NCI-H1930 (cell line): ENCODE measurements around the gene PLA2G12B.
"Not testable (repeated sequence)": the region's sequence is repeated elsewhere in the genome, so short reads cannot be mapped to it uniquely, and the experiment has no call there.

Experiments
- DNase-seq, 2 experiments: peaks; one replicate each; lab custom pipeline; 2025; lab: John Stamatoyannopoulos, UW

Gene PLA2G12B, protein sequence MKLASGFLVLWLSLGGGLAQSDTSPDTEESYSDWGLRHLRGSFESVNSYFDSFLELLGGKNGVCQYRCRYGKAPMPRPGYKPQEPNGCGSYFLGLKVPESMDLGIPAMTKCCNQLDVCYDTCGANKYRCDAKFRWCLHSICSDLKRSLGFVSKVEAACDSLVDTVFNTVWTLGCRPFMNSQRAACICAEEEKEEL

GRCh38 chr10:72954596-72955554, at the start of gene PLA2G12B:
Gene PLA2G12B, minus strand, starts transcription at chr10:72954806. Its CDS starts 121 bp downstream, at chr10:72954685.
- DNase-seq, result no peak

DNA sequence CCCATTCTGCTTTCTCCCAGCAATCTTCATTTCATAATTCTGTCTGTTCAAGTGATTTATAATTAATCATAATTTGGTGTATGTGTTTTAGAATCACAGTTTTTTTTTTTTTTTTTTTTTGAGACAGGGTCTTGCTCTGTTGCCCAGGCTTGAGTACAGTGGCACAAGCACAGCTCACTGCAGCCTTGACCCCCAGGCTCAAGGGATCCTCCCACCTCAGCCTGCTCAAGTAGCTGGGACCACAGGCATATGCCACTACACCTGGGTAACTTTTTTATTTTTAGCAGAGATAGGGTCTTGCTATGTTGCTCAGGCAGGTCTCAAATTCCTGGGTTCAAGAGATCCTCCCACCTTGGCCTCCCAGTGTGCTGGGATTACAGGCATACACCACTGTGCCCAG, 49.2 kb upstream of the PLA2G12B start:
- DNase-seq, result no peak

DNA sequence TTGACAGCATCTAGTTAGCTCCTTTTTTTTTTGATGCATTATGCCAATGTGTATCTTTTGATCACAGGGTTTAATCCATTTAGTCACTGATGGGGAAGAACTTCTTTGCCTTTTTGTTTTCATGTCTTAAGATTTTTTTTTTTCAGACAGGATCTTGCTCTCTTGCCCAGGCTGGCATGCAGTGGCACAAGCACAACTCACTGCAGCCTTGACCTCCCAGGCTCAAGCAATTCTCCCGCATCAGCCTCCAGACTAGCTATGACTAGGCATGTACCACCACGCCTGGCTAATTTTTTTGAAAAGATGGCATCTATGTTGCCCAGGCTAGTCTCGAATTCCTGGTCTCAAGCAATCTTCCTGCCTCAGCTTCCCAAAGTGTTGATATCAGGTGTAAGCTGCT, 46.4 kb upstream of the PLA2G12B start:
- DNase-seq, result no peak

- DNase-seq, result no peak
These were observed 42.5 kb upstream of the PLA2G12B start for GRCh38 chr10:72997099-72997498.

GRCh38 chr10:72995459-72995858, 40.9 kb upstream of the PLA2G12B start:
- DNase-seq, result not testable (repeated sequence)

- not testable (repeated sequence) for DNase-seq
These were observed 35.2 kb upstream of the PLA2G12B start for GRCh38 chr10:72989771-72990170.

DNA sequence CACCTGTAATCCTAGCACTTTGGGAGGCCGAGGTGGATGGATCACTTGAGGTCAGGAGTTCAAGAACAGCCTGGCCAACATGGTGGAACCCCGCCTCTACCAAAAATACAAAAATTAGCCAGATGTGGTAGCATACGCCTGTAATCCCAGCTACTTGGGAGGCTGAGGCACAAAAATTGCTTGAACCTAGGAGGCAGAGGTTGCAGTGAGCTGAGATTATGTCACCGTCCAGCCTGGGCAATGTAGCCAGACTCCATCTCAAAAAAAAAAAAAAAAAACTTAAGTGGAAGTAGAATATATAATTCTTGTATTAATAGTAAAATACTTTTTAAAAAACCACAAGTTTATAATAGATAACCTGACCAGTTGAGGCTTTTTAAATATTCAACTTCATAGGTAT, 30.0 kb upstream of the PLA2G12B start:
- DNase-seq, result not testable (repeated sequence)

DNA sequence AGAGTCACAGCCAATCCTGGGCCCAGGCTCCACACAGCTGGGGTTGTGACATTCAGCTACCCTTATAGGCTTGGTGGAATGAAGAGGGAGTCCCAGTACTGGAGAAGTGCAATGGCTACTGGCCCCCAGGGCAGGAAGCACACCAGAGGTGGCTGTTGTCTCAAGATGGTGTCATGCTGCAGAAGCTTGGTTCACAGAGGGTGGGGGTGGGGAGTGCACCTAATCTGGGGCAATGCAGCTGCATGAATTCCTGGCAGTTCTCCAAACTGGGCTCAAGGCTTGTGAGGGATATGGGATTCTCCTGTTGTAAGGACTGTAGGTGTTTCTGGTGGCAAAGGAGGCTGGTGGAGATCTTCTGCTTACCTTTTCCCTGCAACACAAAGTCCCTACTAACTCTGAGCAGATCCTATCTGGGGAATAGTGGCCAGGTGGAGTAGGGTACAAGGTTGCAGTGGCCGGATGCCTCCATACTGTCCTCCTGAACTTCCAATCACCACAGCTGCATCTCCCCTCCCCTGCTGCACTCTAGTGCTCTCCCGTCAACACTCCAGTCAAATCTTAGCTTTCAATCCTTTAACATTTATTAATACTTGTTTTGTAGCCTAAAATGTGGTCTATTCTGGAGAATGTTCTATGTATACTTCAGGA, 27.4 kb upstream of the PLA2G12B start:
- no peak for DNase-seq

- DNase-seq, result no peak
These were observed 26.6 kb upstream of the PLA2G12B start for GRCh38 chr10:72981028-72981881.

GRCh38 chr10:72980348-72980747, 25.7 kb upstream of the PLA2G12B start:
- DNase-seq, result no peak

- no peak for DNase-seq
These were observed 25.1 kb upstream of the PLA2G12B start for GRCh38 chr10:72979709-72980108.

GRCh38 chr10:72976886-72977285, 22.3 kb upstream of the PLA2G12B start:
- DNase-seq, result no peak

GRCh38 chr10:72956001-72956400, 1.4 kb upstream of the PLA2G12B start:
- no peak for DNase-seq

DNA sequence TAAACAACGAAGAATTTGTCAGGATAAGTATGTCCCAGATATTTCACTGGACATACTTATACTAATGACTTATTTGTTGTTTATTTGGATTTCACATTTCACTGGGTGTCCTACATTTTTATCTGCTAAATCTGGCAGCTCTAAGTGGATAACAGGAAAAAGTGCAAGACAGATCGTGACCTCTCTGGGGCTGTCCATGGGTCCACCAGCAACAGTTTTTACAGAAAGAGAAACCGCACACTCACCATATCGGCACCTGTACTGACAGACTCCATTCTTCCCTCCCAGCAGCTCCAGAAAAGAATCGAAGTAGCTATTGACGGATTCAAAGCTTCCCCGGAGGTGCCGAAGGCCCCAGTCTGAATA, 393 bp downstream of the PLA2G12B start:
- DNase-seq, result no peak

- no peak for DNase-seq
These were observed 919 bp downstream of the PLA2G12B start for GRCh38 chr10:72953687-72954086.

GRCh38 chr10:72952642-72953158, 1.9 kb downstream of the PLA2G12B start:
- no peak for DNase-seq

DNA sequence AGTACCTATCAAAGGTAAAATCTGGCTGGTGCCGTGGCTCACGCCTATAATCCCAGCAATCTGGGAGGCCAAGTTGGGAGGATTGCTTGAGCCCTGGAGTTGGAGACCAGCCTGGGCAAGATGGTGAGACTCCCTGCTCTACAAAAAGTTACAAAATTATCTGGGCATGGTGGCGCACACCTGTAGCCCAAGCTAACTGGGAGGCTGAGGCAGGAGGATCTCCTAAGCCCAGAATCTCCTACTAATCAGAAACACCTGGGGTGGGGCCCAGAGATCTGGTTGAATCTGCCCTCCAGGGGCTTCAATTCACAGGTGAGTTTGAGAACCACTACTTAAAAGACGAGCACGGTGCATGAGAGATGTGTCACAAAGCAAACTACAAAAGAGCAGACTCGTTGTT, 2.4 kb downstream of the PLA2G12B start:
- no peak for DNase-seq

DNA sequence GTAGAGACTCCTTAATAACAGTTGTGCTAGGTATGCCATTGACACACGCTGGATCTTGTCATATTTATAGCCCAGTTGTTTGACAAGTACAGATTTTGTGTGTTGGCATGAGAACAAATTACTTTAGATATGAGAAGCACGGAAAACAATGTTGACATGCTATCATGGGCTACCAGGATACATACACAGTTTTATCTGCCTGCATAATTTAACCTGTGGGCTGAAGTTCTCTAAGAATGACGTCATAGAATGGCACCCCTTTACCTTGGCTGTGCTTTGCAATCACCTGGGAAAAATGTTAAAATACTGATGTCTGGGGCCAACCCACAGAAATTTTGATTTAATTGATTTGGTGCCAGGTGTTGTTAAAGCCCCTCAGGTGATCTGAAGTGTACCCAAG, 2.8 kb downstream of the PLA2G12B start:
- DNase-seq, result no peak

DNA sequence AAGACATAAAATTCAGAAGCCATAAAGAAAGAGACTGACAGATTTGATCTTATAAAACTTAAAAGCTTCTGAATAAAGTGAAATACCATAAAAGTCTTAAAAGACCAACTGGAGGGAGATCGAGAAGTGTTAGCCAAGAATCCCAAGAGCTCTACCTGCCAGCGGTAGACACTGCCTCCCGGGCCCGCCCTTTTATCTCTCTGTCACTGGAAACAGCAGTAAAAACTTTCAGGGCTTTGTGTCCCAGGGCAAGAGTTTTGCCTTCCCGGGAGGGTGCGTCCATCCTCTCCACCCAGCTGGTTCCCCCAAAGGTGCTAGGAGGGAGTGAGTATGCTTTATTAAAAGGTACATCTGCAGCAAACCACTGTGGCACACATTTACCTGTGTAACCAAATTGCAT, 5.8 kb downstream of the PLA2G12B start:
- DNase-seq, result no peak

- DNase-seq, result no peak
These were observed 7.6 kb downstream of the PLA2G12B start for GRCh38 chr10:72946963-72947362.

DNA sequence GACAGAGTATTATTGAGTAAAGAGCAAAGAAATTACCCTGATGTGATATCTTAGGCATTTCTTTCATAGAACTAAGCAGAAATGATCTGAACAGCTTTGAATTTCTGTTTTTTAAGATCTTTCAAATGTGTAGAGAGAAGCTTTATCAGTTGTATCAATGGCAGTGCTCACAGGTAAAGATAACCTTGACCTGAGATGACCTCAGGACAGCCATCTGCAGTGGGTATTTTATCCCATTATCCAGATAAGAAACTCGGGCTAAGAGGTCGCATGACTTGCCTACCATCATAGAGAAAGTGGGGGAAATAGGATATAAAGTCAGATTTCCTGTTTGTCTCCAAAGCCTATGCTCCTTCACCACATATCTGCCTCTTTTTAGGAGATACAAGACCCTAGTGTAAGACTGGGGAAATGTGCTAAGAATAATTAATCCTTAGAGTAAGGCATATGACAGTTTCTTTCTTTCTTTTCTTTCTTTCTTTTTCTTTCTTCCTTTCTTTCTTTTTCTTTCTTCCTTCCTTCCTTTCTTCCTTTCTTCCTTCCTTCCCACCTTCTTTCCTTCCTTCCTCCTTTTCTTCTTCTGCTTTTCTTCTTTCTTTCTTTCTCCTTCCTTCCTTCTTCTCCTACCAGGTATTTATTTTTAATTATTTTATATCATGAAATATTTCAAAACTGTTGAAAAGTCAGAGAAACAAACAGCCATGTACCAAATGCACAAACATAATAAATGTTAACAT, 10.9 kb downstream of the PLA2G12B start:
- DNase-seq, result no peak
